Neural cell (in vitro differentiated cells): Measurements from ENCODE around the gene PAN3. TPM values are rescaled to one million over a fixed set of nuclear protein-coding genes. Genes with fewer than 3 reads are reported as not detected.

Source experiments
- H2AFZ ChIP-seq: fragments of 200-600, 300-800 bp; sonication (generic), shearing (Covaris generic); 2 replicates; pipeline ENCODE4 v1.6.0; 2014; ENCODE audit warnings: low read depth, mild to moderate bottlenecking, antibody characterized with exemption, low read length, moderate library complexity
- H3F3A ChIP-seq: fragments of 200-600 bp; shearing (Covaris generic); 2 replicates; pipeline ENCODE4 v1.6.1; 2016; ENCODE audit warnings: mild to moderate bottlenecking, moderate library complexity, mixed read lengths, antibody characterized with exemption, low read length; ENCODE audit not compliant: insufficient read depth, poor library complexity, severe bottlenecking
- H3K27ac ChIP-seq: fragments of 200-600, 300-800 bp; sonication (generic), shearing (Covaris generic); 2 replicates; pipeline ENCODE4 v1.5.1; 2014; ENCODE audit warnings: mild to moderate bottlenecking, low read length, moderate library complexity
- H3K27me3 ChIP-seq: fragments of 300-800, 200-600 bp; sonication (generic), shearing (Covaris generic); 2 replicates; pipeline ENCODE4 v1.6.0; 2014; ENCODE audit warnings: mild to moderate bottlenecking, low read depth, low read length, moderate library complexity; ENCODE audit not compliant: insufficient read depth
- H3K36me3 ChIP-seq: fragments of 300-800, 200-600 bp; sonication (generic), shearing (Covaris generic); 2 replicates; pipeline ENCODE4 v1.5.1; 2014; ENCODE audit warnings: mild to moderate bottlenecking, antibody characterized with exemption, low read length, moderate library complexity; ENCODE audit not compliant: insufficient read depth
- H3K4me2 ChIP-seq: fragments of 300-800, 200-600 bp; sonication (generic), shearing (Covaris generic); 2 replicates; pipeline ENCODE4 v1.6.0; 2014; ENCODE audit warnings: mild to moderate bottlenecking, low read length
- H3K4me3 ChIP-seq: fragments of 300-800, 200-600 bp; sonication (generic), shearing (Covaris generic); 2 replicates; pipeline ENCODE4 v1.5.1; 2014; ENCODE audit warnings: mild to moderate bottlenecking, low read length, moderate library complexity
- H3K79me2 ChIP-seq: fragments of 200-600 bp; shearing (Covaris generic); replicated peaks from 2 replicates; pipeline ENCODE4 v1.6.0; 2014; ENCODE audit warnings: mild to moderate bottlenecking, low read length, moderate library complexity; ENCODE audit not compliant: insufficient read depth
- H3K9ac ChIP-seq: fragments of 300-800, 200-600 bp; sonication (generic), shearing (Covaris generic); 2 replicates; pipeline ENCODE4 v1.6.1; 2016; ENCODE audit warnings: mild to moderate bottlenecking, low read length, mixed read lengths
- H3K9me2 ChIP-seq: fragments of 200-600 bp; shearing (Covaris generic); 2 replicates; pipeline ENCODE4 v1.6.1; 2016; ENCODE audit warnings: mild to moderate bottlenecking, low read length, mixed read lengths; ENCODE audit not compliant: insufficient read depth
- H3K9me3 ChIP-seq: fragments of 200-600, 300-800 bp; sonication (generic), shearing (Covaris generic); 2 replicates; pipeline ENCODE4 v1.6.1; 2016; ENCODE audit warnings: mild to moderate bottlenecking, mixed run types, low read length, moderate library complexity, mixed read lengths
- H4K20me1 ChIP-seq: fragments of 200-600 bp; shearing (Covaris generic); 2 replicates; pipeline ENCODE4 v1.6.1; 2016; ENCODE audit warnings: mild to moderate bottlenecking, mixed run types; ENCODE audit not compliant: insufficient read depth
- CTCF ChIP-seq: fragments of 450-650 bp; IDR thresholded peaks from 2 replicates; pipeline ENCODE4 v1.5.1; 2014; ENCODE audit warnings: antibody characterized with exemption, mild to moderate bottlenecking, moderate library complexity; ENCODE audit not compliant: poor library complexity, severe bottlenecking
- EP300 ChIP-seq: fragments of 450-650 bp; conservative IDR thresholded peaks from 2 replicates; pipeline ENCODE4 v1.6.1; 2014; ENCODE audit warnings: antibody characterized with exemption, mild to moderate bottlenecking, moderate library complexity; ENCODE audit not compliant: poor library complexity, severe bottlenecking
- EZH2 ChIP-seq: fragments of 200-600, 300-800 bp; shearing (Covaris generic), sonication (generic); IDR thresholded peaks from 2 replicates; pipeline ENCODE4 v1.6.1; 2014; ENCODE audit warnings: antibody characterized with exemption, low read length, borderline replicate concordance, mild to moderate bottlenecking; ENCODE audit not compliant: insufficient read depth, poor library complexity, severe bottlenecking
- MXI1 ChIP-seq: fragments of 450-650 bp; conservative IDR thresholded peaks from 2 replicates; pipeline ENCODE4 v1.6.1; 2014; ENCODE audit warnings: antibody characterized with exemption, mild to moderate bottlenecking; ENCODE audit not compliant: poor library complexity, severe bottlenecking
- POLR2AphosphoS5 ChIP-seq: IDR thresholded peaks from 2 replicates; pipeline ENCODE4 v1.6.1; 2012
- RAD21 ChIP-seq: fragments of 450-650 bp; conservative IDR thresholded peaks from 2 replicates; pipeline ENCODE4 v1.6.1; 2014; ENCODE audit warnings: antibody characterized with exemption, mild to moderate bottlenecking, moderate library complexity
- REST ChIP-seq: IDR thresholded peaks from 2 replicates; pipeline ENCODE4 v1.6.1; 2012; ENCODE audit warnings: borderline replicate concordance
- SMC3 ChIP-seq: fragments of 450-650 bp; conservative IDR thresholded peaks from 2 replicates; pipeline ENCODE4 v1.6.1; 2014; ENCODE audit warnings: antibody characterized with exemption, mild to moderate bottlenecking, moderate library complexity; ENCODE audit not compliant: poor library complexity
- TAF1 ChIP-seq: IDR thresholded peaks from 2 replicates; pipeline ENCODE4 v1.6.1; 2012; ENCODE audit warnings: low read depth
- polyA plus RNA-seq: library from polyadenylated mRNA; depleted of rRNA; stranded (reverse); fragments of >200 nt; gene quantifications from 2 replicates; pipeline ENCODE4 v1.2.3, GENCODE V29; 2014

Gene PAN3
- polyA plus RNA-seq, 1 donor from 2014 or later = 44.0 TPM

GRCh38 chr13:28251466-28251865 lies 113.1 kb downstream of the PAN3 start:
- Histone ChIP-seq H3K27me3 (no peaks in the 10 kb centered on the region), H3K9me2 (no peaks in the 10 kb centered on the region), H4K20me1 (no peaks in the 10 kb centered on the region), H3K79me2 (no peaks in the 10 kb centered on the region), H3K9ac (no peak overlapping the region), H2AFZ (no peak overlapping the region), H3K4me3 (no peak overlapping the region), H3K4me2 (no peak overlapping the region), H3K27ac (no peak overlapping the region), H3F3A (no peaks in the 10 kb centered on the region), H3K9me3 (no peaks in the 10 kb centered on the region), H3K36me3 (peaks cover 2% of the 10 kb centered on the region)
- TF ChIP-seq TAF1 (no peak), RAD21 (no peak), REST (no peak), MXI1 (no peak), EZH2 (no peak), SMC3 (no peak), EP300 (no peak), POLR2AphosphoS5 (no peak), CTCF (no peak)

- H3K79me2 ChIP-seq = no peaks in the 10 kb centered on the region
- H3K36me3 ChIP-seq = peaks cover 11% of the 10 kb centered on the region
- TF ChIP-seq CTCF (no peak), EZH2 (no peak), SMC3 (no peak), TAF1 (no peak), RAD21 (no peak), MXI1 (no peak), REST (no peak), POLR2AphosphoS5 (no peak), EP300 (no peak)
- H3K27me3 ChIP-seq = no peaks in the 10 kb centered on the region
- H4K20me1 ChIP-seq = no peaks in the 10 kb centered on the region
- no peak overlapping the region for H3K4me2 ChIP-seq
- no peak overlapping the region for H3K4me3 ChIP-seq
- no peak overlapping the region for H3K27ac ChIP-seq
- H2AFZ ChIP-seq = no peak overlapping the region
- H3F3A ChIP-seq = no peaks in the 10 kb centered on the region
- no peak overlapping the region for H3K9ac ChIP-seq
- H3K9me3 ChIP-seq = no peaks in the 10 kb centered on the region
- H3K9me2 ChIP-seq = no peaks in the 10 kb centered on the region
Measured at GRCh38 chr13:28252547-28252946, 114.2 kb downstream of the PAN3 start.
